Hepatocyte (in vitro differentiated cells): ENCODE measurements around the gene ZMYM4.

ENCODE experiments used
- CTCF ChIP-seq: fragments of 200-600 bp; sonication (generic); IDR thresholded peaks from 2 replicates; pipeline ENCODE4 v1.5.1; 2016; ENCODE audit warnings: antibody characterized with exemption, mild to moderate bottlenecking; ENCODE audit not compliant: poor library complexity
- EZH2 ChIP-seq: fragments of 200-600 bp; sonication (generic); IDR thresholded peaks from 2 replicates; pipeline ENCODE4 v1.6.1; 2016; ENCODE audit warnings: antibody characterized with exemption, mild to moderate bottlenecking, borderline replicate concordance
- EZH2phosphoT487 ChIP-seq: fragments of 200-600 bp; sonication (generic); IDR thresholded peaks from one replicate; pipeline ENCODE4 v1.6.1; 2018; ENCODE audit warnings: antibody characterized with exemption, mild to moderate bottlenecking, low read depth, moderate library complexity; ENCODE audit not compliant: unreplicated experiment, severe bottlenecking

DNA sequence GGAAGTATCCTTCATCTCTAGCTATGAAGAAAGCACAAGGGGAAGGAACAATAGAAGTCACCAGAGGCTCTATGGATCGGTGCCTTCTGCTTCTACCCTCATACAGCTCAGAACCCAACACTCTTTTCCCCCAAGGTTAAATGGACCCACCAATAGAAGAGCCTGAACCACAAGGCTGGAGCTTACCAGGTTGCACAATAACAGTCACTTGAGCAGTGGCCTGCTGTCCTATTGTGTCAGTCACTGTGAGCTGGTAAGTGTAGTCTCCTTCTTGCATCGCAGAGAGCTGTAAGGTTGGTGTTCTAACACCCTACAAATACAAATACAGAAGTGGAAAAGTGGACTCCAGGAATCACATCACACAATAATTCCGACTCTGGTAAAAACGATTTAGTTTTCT, 185.7 kb downstream of the ZMYM4 start:
- no peak for TF ChIP-seq CTCF
- no peak for TF ChIP-seq EZH2
- no peak for TF ChIP-seq EZH2phosphoT487
